GM23338 (cell line): ENCODE results near the gene CDH4. TPM values are rescaled to one million over a fixed set of nuclear protein-coding genes. Genes with fewer than 3 reads are reported as not detected.

Experiments used
- ATAC-seq: fragments of 200-7000 bp; cut with Tn5 transposase; 3 replicates; pipeline ENCODE4 v1.9.1; 2020
- DNase-seq: peaks from one replicate; pipeline ENCODE4 v3.0.0-alpha.2; 2015; ENCODE audit warnings: low spot score
- H2AFZ ChIP-seq: fragments of 200-600 bp; sonication (generic); 2 replicates; pipeline ENCODE4 v1.8.0; 2016; ENCODE audit warnings: antibody characterized with exemption, mild to moderate bottlenecking, moderate library complexity
- H3F3A ChIP-seq: fragments of 200-600 bp; sonication (generic); replicated peaks from 2 replicates; pipeline ENCODE4 v1.8.0; 2017; ENCODE audit warnings: antibody characterized with exemption, mixed run types, low read depth
- H3K27ac ChIP-seq: fragments of 200-600 bp; sonication (generic); 2 replicates; pipeline ENCODE4 v1.6.1; 2016; ENCODE audit warnings: low read depth
- H3K27me3 ChIP-seq: fragments of 200-600 bp; sonication (generic); 2 replicates; pipeline ENCODE4 v1.8.0; 2016; ENCODE audit warnings: mild to moderate bottlenecking, mixed run types, moderate library complexity; ENCODE audit not compliant: insufficient read depth
- H3K36me3 ChIP-seq: fragments of 200-600 bp; sonication (generic); 2 replicates; pipeline ENCODE4 v1.8.0; 2016; ENCODE audit warnings: mild to moderate bottlenecking; ENCODE audit not compliant: insufficient read depth
- H3K4me1 ChIP-seq: fragments of 200-600 bp; sonication (generic); 2 replicates; pipeline ENCODE4 v1.8.0; 2016; ENCODE audit warnings: mild to moderate bottlenecking, moderate library complexity; ENCODE audit not compliant: insufficient read depth
- H3K4me2 ChIP-seq: fragments of 200-600 bp; sonication (generic); 2 replicates; pipeline ENCODE4 v1.7.1; 2017; ENCODE audit warnings: mixed run types
- H3K4me3 ChIP-seq: fragments of 200-600 bp; sonication (generic); 2 replicates; pipeline ENCODE4 v1.6.1; 2016; ENCODE audit warnings: mixed run types
- H3K79me2 ChIP-seq: fragments of 200-600 bp; sonication (generic); replicated peaks from 2 replicates; pipeline ENCODE4 v1.8.0; 2017; ENCODE audit warnings: mild to moderate bottlenecking; ENCODE audit not compliant: insufficient read depth
- H3K9me2 ChIP-seq: fragments of 200-600 bp; sonication (generic); 2 replicates; pipeline ENCODE4 v1.8.0; 2017; ENCODE audit not compliant: insufficient read depth
- H4K20me1 ChIP-seq: fragments of 200-600 bp; sonication (generic); replicated peaks from 2 replicates; pipeline ENCODE4 v1.8.0; 2017; ENCODE audit warnings: mild to moderate bottlenecking; ENCODE audit not compliant: insufficient read depth
- H3K27ac Mint-ChIP-seq: 2 replicates; pipeline ENCODE4 v1.8.0; 2020; ENCODE audit warnings: inconsistent platforms, mild to moderate bottlenecking, moderate library complexity, mixed read lengths
- H3K27me3 Mint-ChIP-seq: 3 replicates; pipeline ENCODE4 v1.8.0; 2022; ENCODE audit warnings: low read depth, mild to moderate bottlenecking, moderate library complexity, mixed read lengths, inconsistent platforms; ENCODE audit not compliant: insufficient read depth, poor library complexity
- H3K36me3 Mint-ChIP-seq: 3 replicates; pipeline ENCODE4 v1.8.0; 2021; ENCODE audit warnings: low read depth, mild to moderate bottlenecking, inconsistent platforms, moderate library complexity, mixed read lengths
- H3K4me1 Mint-ChIP-seq: 3 replicates; pipeline ENCODE4 v1.8.0; 2020; ENCODE audit warnings: mild to moderate bottlenecking, inconsistent platforms, mixed read lengths
- H3K4me3 Mint-ChIP-seq: 3 replicates; pipeline ENCODE4 v1.8.0; 2021; ENCODE audit warnings: moderate library complexity, mild to moderate bottlenecking, inconsistent platforms, mixed read lengths
- H3K9me3 Mint-ChIP-seq: 3 replicates; pipeline ENCODE4 v1.8.0; 2020; ENCODE audit warnings: moderate library complexity, mild to moderate bottlenecking, inconsistent platforms, mixed read lengths
- EZH2 ChIP-seq: fragments of 200-600 bp; sonication (generic); IDR thresholded peaks from one replicate; pipeline ENCODE4 v1.8.0; 2017; ENCODE audit warnings: antibody characterized with exemption, mild to moderate bottlenecking, low read depth; ENCODE audit not compliant: unreplicated experiment
- STAT1 ChIP-seq: IDR thresholded peaks from one replicate; pipeline ENCODE4 v1.6.1; 2016; ENCODE audit warnings: antibody characterized with exemption; ENCODE audit not compliant: unreplicated experiment
- ZNF114 ChIP-seq: fragments of 250-450 bp; sonication (Bioruptor Pico); IDR thresholded peaks from 2 replicates; pipeline ENCODE4 v1.5.0; 2020; ENCODE audit warnings: mild to moderate bottlenecking, moderate library complexity
- polyA plus RNA-seq: library from polyadenylated mRNA; unstranded; fragments of >200 nt; fragmentation: Nextera tagmentation; extraction: Ambion mirVana; gene quantifications from 2 replicates; pipeline ENCODE4 v1.2.1, GENCODE V29; 2016
- total RNA-seq: library from RNA; depleted of rRNA; stranded (reverse); fragments of >200 nt; shearing (Covaris generic); gene quantifications from 2 replicates; pipeline ENCODE4 v1.2.3, GENCODE V29; 2014
- TF ChIP-seq, protein P1 (sequence below): IDR thresholded peaks from one replicate; pipeline ENCODE4 v1.6.1; 2018; ENCODE audit warnings: antibody characterized with exemption; ENCODE audit not compliant: unreplicated experiment
- TF ChIP-seq, protein P2 (sequence below): IDR thresholded peaks from 2 replicates; pipeline ENCODE4 v1.6.1; 2016; ENCODE audit warnings: antibody characterized with exemption

The CDH4 gene
- total and polyA plus RNA-seq, 2 experiments from 2014 or later = 1.2 to 4.2 TPM

DNA sequence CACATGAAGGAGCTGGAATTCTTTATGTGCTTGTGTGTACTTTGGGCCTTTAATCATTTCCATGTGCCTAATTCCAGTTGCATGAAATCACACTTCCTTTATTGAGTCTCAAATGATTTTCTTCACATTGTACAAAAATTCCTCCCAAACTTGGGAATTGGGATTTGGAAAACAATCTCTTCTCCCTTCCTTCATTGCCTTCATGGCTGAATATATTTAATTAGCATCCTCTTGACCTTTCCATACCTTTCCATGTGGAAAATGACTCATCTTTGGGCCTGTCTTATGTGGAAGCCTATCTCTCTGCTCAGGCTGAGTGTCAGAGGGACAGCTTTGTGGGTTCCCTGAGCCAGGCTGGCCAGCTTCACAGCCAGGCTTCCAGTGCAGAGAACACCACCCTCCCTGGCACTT lies 33.0 kb upstream of the CDH4 start:
- H3K4me3 Mint-ChIP-seq = no peak overlapping the region
- ATAC-seq = no peak
- H3K9me2 ChIP-seq = peaks cover 1% of the 10 kb centered on the region; the same call in 1 of the 2 replicates
- no peak overlapping the region for H3K27ac ChIP-seq
- H2AFZ ChIP-seq = no peak overlapping the region
- H3K4me1 ChIP-seq = no peaks in the 10 kb centered on the region
- peaks cover 18% of the 10 kb centered on the region for H3K27me3 Mint-ChIP-seq
- 0 out of 2 replicates have a peak, but pooled peaks cover 5% of the 10 kb centered on the region for H3K27me3 ChIP-seq
- DNase-seq = no peak
- no peak overlapping the region for H3K4me3 ChIP-seq
- no peak overlapping the region for H3K27ac Mint-ChIP-seq
- no peaks in the 10 kb centered on the region for H3K36me3 Mint-ChIP-seq
- H3K9me3 Mint-ChIP-seq = peaks cover 9% of the 10 kb centered on the region; the same call in 2 of the 3 replicates
- no peaks in the 10 kb centered on the region for H3K36me3 ChIP-seq
- no peaks in the 10 kb centered on the region for H3K79me2 ChIP-seq
- TF ChIP-seq ZNF114 (CRISPR knock-in tag) (no peak), EZH2 (no peak)
- H3K4me1 Mint-ChIP-seq = no peaks in the 10 kb centered on the region
- H3K4me2 ChIP-seq = no peak overlapping the region
- no peaks in the 10 kb centered on the region for H3F3A ChIP-seq
- H4K20me1 ChIP-seq = no peaks in the 10 kb centered on the region

DNA sequence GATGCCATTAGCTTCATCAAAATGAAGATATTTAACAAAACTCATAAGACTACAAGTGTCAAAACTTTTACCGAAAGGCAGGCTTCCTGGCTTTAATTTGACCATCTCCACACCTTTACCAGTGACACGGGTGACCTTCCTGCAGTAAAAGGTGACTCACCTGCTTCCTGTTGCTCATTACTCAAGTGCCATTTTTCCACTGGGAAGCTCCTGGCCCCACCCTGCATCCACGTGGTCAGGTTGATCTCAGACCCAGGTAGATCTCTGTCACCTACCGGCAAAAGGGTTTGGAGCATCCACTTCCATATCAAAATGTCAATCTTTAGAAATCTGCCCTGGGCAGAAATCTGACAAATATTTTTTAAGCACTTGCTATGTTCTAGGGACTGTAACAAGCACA lies 31.9 kb upstream of the CDH4 start:
- H3K36me3 Mint-ChIP-seq = no peaks in the 10 kb centered on the region
- H3K4me3 Mint-ChIP-seq = no peak overlapping the region
- no peak overlapping the region for H3K27ac ChIP-seq
- H3K27me3 ChIP-seq = peaks cover 9% of the 10 kb centered on the region; the same call in 1 of the 2 replicates
- H3K4me1 Mint-ChIP-seq = no peaks in the 10 kb centered on the region
- peaks cover 9% of the 10 kb centered on the region; the same call in 2 of the 3 replicates for H3K9me3 Mint-ChIP-seq
- H3K4me1 ChIP-seq = no peaks in the 10 kb centered on the region
- H3K4me2 ChIP-seq = no peak overlapping the region
- H3F3A ChIP-seq = no peaks in the 10 kb centered on the region
- H3K27me3 Mint-ChIP-seq = peaks cover 24% of the 10 kb centered on the region
- H3K9me2 ChIP-seq = peaks cover 4% of the 10 kb centered on the region; the same call in 1 of the 2 replicates
- no peak for DNase-seq
- no peak overlapping the region for H3K27ac Mint-ChIP-seq
- no peak overlapping the region for H3K4me3 ChIP-seq
- no peak for ATAC-seq
- TF ChIP-seq, protein P1, sequence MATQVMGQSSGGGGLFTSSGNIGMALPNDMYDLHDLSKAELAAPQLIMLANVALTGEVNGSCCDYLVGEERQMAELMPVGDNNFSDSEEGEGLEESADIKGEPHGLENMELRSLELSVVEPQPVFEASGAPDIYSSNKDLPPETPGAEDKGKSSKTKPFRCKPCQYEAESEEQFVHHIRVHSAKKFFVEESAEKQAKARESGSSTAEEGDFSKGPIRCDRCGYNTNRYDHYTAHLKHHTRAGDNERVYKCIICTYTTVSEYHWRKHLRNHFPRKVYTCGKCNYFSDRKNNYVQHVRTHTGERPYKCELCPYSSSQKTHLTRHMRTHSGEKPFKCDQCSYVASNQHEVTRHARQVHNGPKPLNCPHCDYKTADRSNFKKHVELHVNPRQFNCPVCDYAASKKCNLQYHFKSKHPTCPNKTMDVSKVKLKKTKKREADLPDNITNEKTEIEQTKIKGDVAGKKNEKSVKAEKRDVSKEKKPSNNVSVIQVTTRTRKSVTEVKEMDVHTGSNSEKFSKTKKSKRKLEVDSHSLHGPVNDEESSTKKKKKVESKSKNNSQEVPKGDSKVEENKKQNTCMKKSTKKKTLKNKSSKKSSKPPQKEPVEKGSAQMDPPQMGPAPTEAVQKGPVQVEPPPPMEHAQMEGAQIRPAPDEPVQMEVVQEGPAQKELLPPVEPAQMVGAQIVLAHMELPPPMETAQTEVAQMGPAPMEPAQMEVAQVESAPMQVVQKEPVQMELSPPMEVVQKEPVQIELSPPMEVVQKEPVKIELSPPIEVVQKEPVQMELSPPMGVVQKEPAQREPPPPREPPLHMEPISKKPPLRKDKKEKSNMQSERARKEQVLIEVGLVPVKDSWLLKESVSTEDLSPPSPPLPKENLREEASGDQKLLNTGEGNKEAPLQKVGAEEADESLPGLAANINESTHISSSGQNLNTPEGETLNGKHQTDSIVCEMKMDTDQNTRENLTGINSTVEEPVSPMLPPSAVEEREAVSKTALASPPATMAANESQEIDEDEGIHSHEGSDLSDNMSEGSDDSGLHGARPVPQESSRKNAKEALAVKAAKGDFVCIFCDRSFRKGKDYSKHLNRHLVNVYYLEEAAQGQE = no peak
- no peak for TF ChIP-seq STAT1
- TF ChIP-seq, protein P2, sequence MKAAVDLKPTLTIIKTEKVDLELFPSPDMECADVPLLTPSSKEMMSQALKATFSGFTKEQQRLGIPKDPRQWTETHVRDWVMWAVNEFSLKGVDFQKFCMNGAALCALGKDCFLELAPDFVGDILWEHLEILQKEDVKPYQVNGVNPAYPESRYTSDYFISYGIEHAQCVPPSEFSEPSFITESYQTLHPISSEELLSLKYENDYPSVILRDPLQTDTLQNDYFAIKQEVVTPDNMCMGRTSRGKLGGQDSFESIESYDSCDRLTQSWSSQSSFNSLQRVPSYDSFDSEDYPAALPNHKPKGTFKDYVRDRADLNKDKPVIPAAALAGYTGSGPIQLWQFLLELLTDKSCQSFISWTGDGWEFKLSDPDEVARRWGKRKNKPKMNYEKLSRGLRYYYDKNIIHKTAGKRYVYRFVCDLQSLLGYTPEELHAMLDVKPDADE = no peak
- H3K36me3 ChIP-seq = no peaks in the 10 kb centered on the region
- H2AFZ ChIP-seq = no peak overlapping the region
- H3K79me2 ChIP-seq = no peaks in the 10 kb centered on the region
- H4K20me1 ChIP-seq = no peaks in the 10 kb centered on the region
